Measurements from ENCODE around the gene CDH13. TPM values are rescaled to one million over a fixed set of nuclear protein-coding genes. Genes with fewer than 3 reads are reported as not detected.

Gene CDH13
- total RNA-seq, 1 donor from 2014 or later: 45.1 TPM

GRCh38 chr16:82598771-82599170 is 28.0 kb upstream of the CDH13 start:
- no peak for DNase-seq (ENCODE audit: low spot score)
- H3K27me3 Mint-ChIP-seq (ENCODE audit: low read depth): peaks cover 33% of the 10 kb centered on the region
- TF ChIP-seq CTCF (IDR thresholded peaks at IDR 0.05): no peak
- no peak overlapping the region for H3K27ac Mint-ChIP-seq (ENCODE audit: unreplicated experiment)
- no peaks in the 10 kb centered on the region for H3K4me1 Mint-ChIP-seq (ENCODE audit: low read depth)
- H3K4me3 Mint-ChIP-seq (ENCODE audit: unreplicated experiment): no peak overlapping the region
- peaks cover 20% of the 10 kb centered on the region for H3K9me3 Mint-ChIP-seq (ENCODE audit: low read depth)
- no peaks in the 10 kb centered on the region for H3K36me3 Mint-ChIP-seq (ENCODE audit: low read depth)

GRCh38 chr16:82601989-82602640 is 24.7 kb upstream of the CDH13 start:
- H3K4me1 Mint-ChIP-seq (ENCODE audit: low read depth): peaks cover 9% of the 10 kb centered on the region
- H3K36me3 Mint-ChIP-seq (ENCODE audit: low read depth): no peaks in the 10 kb centered on the region
- no peak for DNase-seq (ENCODE audit: low spot score)
- no peak for TF ChIP-seq CTCF (IDR thresholded peaks at IDR 0.05)
- H3K27me3 Mint-ChIP-seq (ENCODE audit: low read depth): peaks cover 21% of the 10 kb centered on the region
- no peak overlapping the region for H3K27ac Mint-ChIP-seq (ENCODE audit: unreplicated experiment)
- no peak overlapping the region for H3K4me3 Mint-ChIP-seq (ENCODE audit: unreplicated experiment)
- H3K9me3 Mint-ChIP-seq (ENCODE audit: low read depth): peaks cover 18% of the 10 kb centered on the region

- peaks cover 9% of the 10 kb centered on the region for H3K4me1 Mint-ChIP-seq (ENCODE audit: low read depth)
- H3K27me3 Mint-ChIP-seq (ENCODE audit: low read depth): peaks cover 15% of the 10 kb centered on the region
- no peak overlapping the region for H3K27ac Mint-ChIP-seq (ENCODE audit: unreplicated experiment)
- peak; percentile 85 for TF ChIP-seq CTCF (IDR thresholded peaks at IDR 0.05)
- peaks cover 15% of the 10 kb centered on the region for H3K9me3 Mint-ChIP-seq (ENCODE audit: low read depth)
- no peak for DNase-seq (ENCODE audit: low spot score)
- H3K4me3 Mint-ChIP-seq (ENCODE audit: unreplicated experiment): no peak overlapping the region
- H3K36me3 Mint-ChIP-seq (ENCODE audit: low read depth): no peaks in the 10 kb centered on the region
Measured at GRCh38 chr16:82603784-82604411, 22.9 kb upstream of the CDH13 start.

GRCh38 chr16:82605076-82605475 is 21.7 kb upstream of the CDH13 start:
- Mint-ChIP-seq H3K27me3 (ENCODE audit: low read depth) (peaks cover 10% of the 10 kb centered on the region), H3K27ac (ENCODE audit: unreplicated experiment) (no peak overlapping the region), H3K4me3 (ENCODE audit: unreplicated experiment) (no peak overlapping the region), H3K36me3 (ENCODE audit: low read depth) (no peaks in the 10 kb centered on the region), H3K9me3 (ENCODE audit: low read depth) (peaks cover 10% of the 10 kb centered on the region), H3K4me1 (ENCODE audit: low read depth) (peaks cover 9% of the 10 kb centered on the region)
- no peak for DNase-seq (ENCODE audit: low spot score)
- TF ChIP-seq CTCF (IDR thresholded peaks at IDR 0.05): no peak

- H3K4me3 Mint-ChIP-seq (ENCODE audit: unreplicated experiment): no peak overlapping the region
- H3K27me3 Mint-ChIP-seq (ENCODE audit: low read depth): peaks cover 16% of the 10 kb centered on the region
- peak; percentile 14 for TF ChIP-seq CTCF (IDR thresholded peaks at IDR 0.05)
- DNase-seq (ENCODE audit: low spot score): no peak
- H3K27ac Mint-ChIP-seq (ENCODE audit: unreplicated experiment): no peak overlapping the region
- no peaks in the 10 kb centered on the region for H3K36me3 Mint-ChIP-seq (ENCODE audit: low read depth)
- H3K9me3 Mint-ChIP-seq (ENCODE audit: low read depth): peaks cover 3% of the 10 kb centered on the region
- H3K4me1 Mint-ChIP-seq (ENCODE audit: low read depth): peaks cover 9% of the 10 kb centered on the region
Measured at GRCh38 chr16:82605863-82606620, 20.7 kb upstream of the CDH13 start.
